Heart left ventricle (tissue), 16 donors: ENCODE data around the gene DAB1. TPM values are rescaled to one million over a fixed set of nuclear protein-coding genes. Genes with fewer than 3 reads are reported as not detected.
"Not testable (repeated sequence)": the region's sequence is repeated elsewhere in the genome, so short reads cannot be mapped to it uniquely, and the experiment has no call there.

ENCODE experiments used
- ATAC-seq, 4 donors: fragments of 200-7000 bp; cut with Tn5 transposase; one replicate each; pipeline ENCODE4 v1.9.1; 2020 to 2022; ENCODE audit warnings: moderate library complexity in 4 of 4, mild to moderate bottlenecking in 3 of 4, moderate number of reproducible peaks in 1 of 4
- DNase-seq, 5 donors: peaks; one replicate each; pipeline ENCODE4 v3.0.0-alpha.2; 2020
- H3K27ac ChIP-seq, 12 donors: fragments of 200-600 bp; sonication (generic) in 4 of 12; one replicate each; pipeline versions ENCODE4 v1.5.0 to v1.8.0; 2016 to 2022; ENCODE audit warnings: mild to moderate bottlenecking in 2 of 12
- H3K27me3 ChIP-seq, 9 donors: fragments of 200-600 bp; sonication (generic) in 2 of 9; one replicate each; pipeline versions ENCODE4 v1.5.1 to v1.8.0; 2016 to 2022; ENCODE audit warnings: mild to moderate bottlenecking in 3 of 9
- H3K36me3 ChIP-seq, 9 donors: fragments of 200-600 bp; sonication (generic) in 2 of 9; one replicate each; pipeline versions ENCODE4 v1.5.0 to v1.8.0; 2018 to 2022; ENCODE audit warnings: mild to moderate bottlenecking in 2 of 9
- H3K4me1 ChIP-seq, 12 donors: fragments of 200-600 bp; sonication (generic) in 4 of 12; one replicate each; pipeline versions ENCODE4 v1.5.0 to v1.8.0; 2016 to 2022; ENCODE audit warnings: mild to moderate bottlenecking in 3 of 12
- H3K4me3 ChIP-seq, 12 donors: fragments of 200-600 bp; sonication (generic) in 4 of 12; one replicate each; pipeline versions ENCODE4 v1.5.0 to v1.8.0; 2017 to 2022; ENCODE audit warnings: mild to moderate bottlenecking in 9 of 12, moderate library complexity in 4 of 12
- H3K9me3 ChIP-seq, 12 donors: fragments of 200-600 bp; sonication (generic) in 4 of 12; one replicate each; pipeline versions ENCODE4 v1.5.0 to v1.8.0; 2016 to 2022; ENCODE audit warnings: mild to moderate bottlenecking in 1 of 12
- CTCF ChIP-seq, 12 donors: fragments of 200-600 bp; sonication (generic) in 4 of 12; IDR thresholded peaks; one replicate each; pipeline versions ENCODE4 v1.5.0 to v1.8.0; 2018 to 2022; ENCODE audit warnings: antibody characterized with exemption in 12 of 12, mild to moderate bottlenecking in 5 of 12
- POLR2A ChIP-seq, 2 donors: fragments of 450-650 bp; IDR thresholded peaks; one replicate each; pipeline ENCODE4 v1.6.1; 2017; ENCODE audit warnings: antibody characterized with exemption in 2 of 2, mild to moderate bottlenecking in 2 of 2, moderate library complexity in 2 of 2
- WGBS, 4 donors: extraction: QIAGEN DNeasy Blood & Tissue Kit in 2 of 4; methylation state at CpG; one replicate each; pipeline versions ENCODE4 v1.1.5 to v1.1.7; 2013 to 2018; 5-methylcytosine and 5-hydroxymethylcytosine counted together
- intact Hi-C, 10 donors: fragments of 100-400 bp; cut with DNase I; formaldehyde crosslinking; loops; one replicate each; pipeline versions ENCODE4 v1.11.1 to v1.14.2; 2022
- polyA plus RNA-seq, 2 donors: library from polyadenylated mRNA; stranded (reverse); fragments of 200-250 nt; gene quantifications; one replicate each; pipeline ENCODE4 v1.2.3, GENCODE V29; 2013
- total RNA-seq, 9 donors: library from RNA; depleted of rRNA in 2 of 9; stranded (reverse); fragments of >200 nt in 2 of 9; fragmentation: NEBNext Ultra II Directional in 3 of 9; extraction: Animal tissue kit (Norgen Biotek cat#: 25700) in 3 of 9; gene quantifications; one replicate each; pipeline versions ENCODE4 v1.1.0 to v1.2.4, GENCODE V29; 2016 to 2023
- donor health status: ischemic (EF 13 %, LVEDD 7.1; RV severe dilation, severe dysfunction).
- donor health status: healthy with polysubstance abuse.
- donor health status: DM: no; HTN: yes; CAD: no.
- donor health status: DM: no; HTN: no; CAD: no.
- donor health status: ischemic (EF 25% LVEDD 6.9; RV normal size, moderate dysfunction).
- donor health status: ischemic (EF 25% LVEDD 5.7; RV mildly dilated, moderate dysfunction).
- donor health status: healthy.
- donor health status: DM: yes; HTN: yes; CAD: no.
- donor health status: ischemic (EF 35%, LVEDD 5.7; RV mildly dilated, moderate dysfunction).
- donor health status: nonischemic (EF 11% LVEDD 7.7; RV severe dilation, severe dysfunction).
- donor health status: DM: yes; HTN: yes; CAD: no.
- donor health status: PGD.
- donor health status: ischemic (EF 29% LVEDD 5.4; RV normal size, mild dysfunction).
- donor health status: nonischemic (EF 23%, LVEDD 6.1; RV moderate dilation, normal function).

The DAB1 gene
- total and polyA plus RNA-seq, 11 donors, result 0.26 to 28.8 (median 5.2) TPM

DNA sequence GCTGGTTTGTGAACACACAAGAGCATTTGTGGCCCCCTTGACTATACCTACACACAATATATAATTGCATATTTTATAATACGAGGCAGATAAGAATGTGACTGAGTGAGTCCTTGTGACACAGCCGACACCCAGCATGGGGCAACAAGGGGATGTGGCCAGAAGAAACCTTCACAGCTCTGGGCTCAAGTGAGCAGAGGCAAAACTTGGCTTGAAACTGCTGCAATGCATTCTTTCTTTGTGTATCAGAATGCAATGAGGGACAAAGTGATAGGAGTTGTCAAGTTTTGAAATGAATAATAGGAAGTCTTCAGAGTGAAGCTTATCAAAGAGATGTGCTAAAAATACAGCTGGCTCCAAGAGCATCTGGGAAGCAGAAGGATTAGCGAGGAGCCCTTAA lies 334.0 kb downstream of the DAB1 start:
- Histone ChIP-seq H3K4me1 (peaks cover 0 to 31% (median 4%) of the 10 kb centered on the region in 12 donors), H3K4me3 (no peak overlapping the region), H3K27me3 (no peaks in the 10 kb centered on the region), H3K36me3 (no peaks in the 10 kb centered on the region), H3K27ac (peak overlapping the region in 6 of 12 donors; percentile 15 to 77 (median 49)), H3K9me3 (no peaks in the 10 kb centered on the region)
- TF ChIP-seq POLR2A (IDR thresholded peaks at IDR 0.05) (no peak), CTCF (IDR thresholded peaks at IDR 0.05) (no peak)
- peak in 2 of 5 donors; percentile 33 to 57 for DNase-seq
- intact Hi-C loops, result loop anchor here in 1 of 10 donors (10.0 kb wide), 1 partner anchor 235 kb away; no protein-coding TSS in a partner anchor
- peak; percentile 23 to 57 (median 50) for ATAC-seq
- 35 to 38% (median 38%) methylated on average over 3 of the region's 3 CpGs for WGBS, 4 donors

DNA sequence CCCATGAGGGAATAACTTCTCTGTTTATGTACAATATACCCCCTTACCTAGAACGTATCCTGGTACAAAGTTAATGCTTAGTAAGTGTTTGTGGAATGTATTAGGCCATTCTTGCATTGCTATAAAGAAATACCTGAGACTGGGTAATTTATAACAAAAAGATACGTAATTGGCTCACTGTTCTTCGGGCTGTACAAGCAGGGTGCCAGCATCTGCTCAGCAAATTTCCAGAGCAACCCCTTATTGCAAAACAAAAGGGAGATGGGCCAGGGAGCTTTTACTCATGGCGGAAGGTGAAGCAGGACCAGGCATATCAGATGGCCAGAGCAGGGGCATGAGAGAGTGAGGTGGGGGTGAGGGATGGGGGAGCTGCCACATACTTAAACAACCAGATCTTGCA lies 334.6 kb downstream of the DAB1 start:
- Histone ChIP-seq H3K4me1 (peaks cover 0 to 31% (median 5%) of the 10 kb centered on the region in 12 donors), H3K4me3 (no peak overlapping the region), H3K27me3 (no peaks in the 10 kb centered on the region), H3K9me3 (no peaks in the 10 kb centered on the region), H3K36me3 (no peaks in the 10 kb centered on the region), H3K27ac (peak overlapping the region in 5 of 12 donors; percentile 15 to 77 (median 48))
- no peak for TF ChIP-seq CTCF (IDR thresholded peaks at IDR 0.05)
- no peak for TF ChIP-seq POLR2A (IDR thresholded peaks at IDR 0.05)
- ATAC-seq, result no peak
- intact Hi-C loops, result loop anchor here in 1 of 10 donors (10.0 kb wide), 1 partner anchor 236 kb away; no protein-coding TSS in a partner anchor
- 91 to 95% (median 92%) methylated on average over 4 of the region's 4 CpGs for WGBS, 4 donors
- DNase-seq, result no peak

- Histone ChIP-seq H3K27ac (peak overlapping the region in 1 of 12 donors; percentile 77), H3K4me3 (no peak overlapping the region), H3K36me3 (no peaks in the 10 kb centered on the region), H3K27me3 (no peaks in the 10 kb centered on the region), H3K9me3 (no peaks in the 10 kb centered on the region), H3K4me1 (peaks cover 0 to 37% (median 6%) of the 10 kb centered on the region in 12 donors)
- TF ChIP-seq POLR2A (IDR thresholded peaks at IDR 0.05), result no peak
- TF ChIP-seq CTCF (IDR thresholded peaks at IDR 0.05), result no peak
- intact Hi-C loops, result loop anchor here in 1 of 10 donors (10.0 kb wide), 1 partner anchor 236 kb away; no protein-coding TSS in a partner anchor
- WGBS, 4 donors, result 63 to 66% (median 64%) methylated on average over 6 of the region's 6 CpGs
- ATAC-seq (no peak), DNase-seq (no peak)
These were observed 335.2 kb downstream of the DAB1 start for GRCh38 chr1:57088653-57089052.

GRCh38 chr1:57087660-57088059 lies 336.2 kb downstream of the DAB1 start:
- intact Hi-C loops, result loop anchor here in 1 of 10 donors (10.0 kb wide), 1 partner anchor 237 kb away; no protein-coding TSS in a partner anchor
- not testable (repeated sequence) for H3K27me3 ChIP-seq, DNase-seq, ATAC-seq, H3K36me3 ChIP-seq, H3K27ac ChIP-seq, H3K9me3 ChIP-seq, H3K4me3 ChIP-seq
- H3K4me1 ChIP-seq, result peaks cover 0 to 39% (median 8%) of the 10 kb centered on the region in 12 donors
- WGBS, 4 donors, result 75 to 95% (median 91%) methylated on average over 1 to 2 of the region's 3 CpGs

GRCh38 chr1:57086154-57086553 lies 337.7 kb downstream of the DAB1 start:
- no peaks in the 10 kb centered on the region for H3K9me3 ChIP-seq
- no peak overlapping the region for H3K27ac ChIP-seq
- no peaks in the 10 kb centered on the region for H3K36me3 ChIP-seq
- intact Hi-C loops, result loop anchor here in 1 of 10 donors (10.0 kb wide), 1 partner anchor 239 kb away; no protein-coding TSS in a partner anchor
- no peak for DNase-seq
- no peak overlapping the region for H3K4me3 ChIP-seq
- no peak for ATAC-seq
- H3K4me1 ChIP-seq, result peaks cover 0 to 48% (median 16%) of the 10 kb centered on the region in 12 donors
- no peaks in the 10 kb centered on the region for H3K27me3 ChIP-seq
- TF ChIP-seq CTCF (IDR thresholded peaks at IDR 0.05) (no peak), POLR2A (IDR thresholded peaks at IDR 0.05) (no peak)
- WGBS, 4 donors, result 54 to 80% (median 63%) methylated on average over 6 of the region's 6 CpGs
